GM12892 (cell line): ENCODE results near the gene SGPP2.

Experiments used
- POLR2A ChIP-seq: IDR thresholded peaks from 2 replicates; pipeline ENCODE4 v1.6.1; 2011; ENCODE audit warnings: low read depth, low read length, control low read depth
- POLR2AphosphoS5 ChIP-seq: IDR thresholded peaks from 2 replicates; pipeline ENCODE4 v1.6.1; 2011; ENCODE audit warnings: low read depth, low read length, control low read depth
- TAF1 ChIP-seq: IDR thresholded peaks from 2 replicates; pipeline ENCODE4 v1.6.1; 2011; ENCODE audit warnings: low read depth, mild to moderate bottlenecking, control low read depth, low read length, borderline replicate concordance

GRCh38 chr2:222427646-222428301 is 3.4 kb downstream of the SGPP2 start:
- TF ChIP-seq POLR2A (no peak), POLR2AphosphoS5 (no peak), TAF1 (no peak)
